Activated CD4-positive, CD25-positive, alpha-beta regulatory T cell treated with anti-CD3 and anti-CD28 coated beads, Interleukin-2, amount 50 U/mL, for 72 hours (primary cell): Measurements from ENCODE around the gene KRTAP10-8.
"Not testable (repeated sequence)": the region's sequence is repeated elsewhere in the genome, so short reads cannot be mapped to it uniquely, and the experiment has no call there.

Source experiments
- DNase-seq: peaks from one replicate; pipeline ENCODE4 v3.0.0; 2021

Gene KRTAP10-8

DNA sequence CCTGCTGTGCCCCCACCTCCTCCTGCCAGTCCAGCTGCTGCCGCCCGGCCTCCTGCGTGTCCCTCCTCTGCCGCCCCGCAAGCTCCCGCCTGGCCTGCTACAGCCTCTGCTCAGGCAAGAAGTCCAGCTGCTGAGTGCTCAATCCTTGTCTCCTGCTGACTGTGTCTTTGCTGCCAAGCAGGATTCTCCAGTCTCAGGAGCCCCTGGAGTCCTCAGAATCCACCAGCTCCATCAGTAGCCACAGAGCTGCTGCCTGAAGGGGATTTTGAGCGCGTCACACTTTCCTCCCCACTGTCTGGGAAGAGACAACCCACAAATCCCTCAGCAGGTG is 35.3 kb downstream of the KRTAP10-8 start:
- no peak for DNase-seq

DNA sequence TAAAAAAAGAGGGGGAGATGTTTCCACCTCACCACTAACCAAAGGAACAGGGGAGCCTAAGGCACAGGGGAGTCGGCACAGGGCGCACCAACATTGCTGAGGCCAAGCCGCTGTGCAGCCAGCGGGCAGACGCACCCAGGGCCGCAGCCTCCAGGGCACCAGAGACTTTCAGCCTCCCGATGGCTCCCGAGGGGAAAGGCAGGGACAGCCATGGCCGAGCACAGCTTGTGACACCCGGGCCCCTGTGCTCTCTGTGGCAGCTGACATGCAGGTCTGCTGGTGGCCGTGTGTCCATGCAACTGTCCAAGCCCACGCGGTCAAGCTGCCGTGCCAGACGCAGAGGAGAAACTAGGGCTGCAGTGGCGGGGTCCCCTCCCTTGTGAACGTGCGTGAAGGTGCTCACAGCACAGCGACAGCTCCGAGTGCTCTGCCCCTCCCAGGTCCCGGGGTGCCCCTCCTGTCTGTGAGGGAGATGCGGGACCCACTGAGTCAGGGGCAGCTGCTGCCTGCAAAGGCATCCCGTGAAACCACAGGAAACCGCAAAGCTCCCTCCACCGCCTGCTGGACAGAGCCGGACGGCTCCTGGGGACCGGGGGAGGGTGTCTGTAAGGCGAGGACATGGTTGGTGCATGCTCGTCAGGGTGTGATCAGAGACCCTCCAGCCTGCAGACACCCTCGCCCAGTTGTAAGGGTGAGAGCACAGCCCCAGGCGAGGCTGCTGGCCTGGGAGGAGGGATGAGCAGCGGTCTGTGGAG is 36.9 kb downstream of the KRTAP10-8 start:
- DNase-seq = no peak

DNA sequence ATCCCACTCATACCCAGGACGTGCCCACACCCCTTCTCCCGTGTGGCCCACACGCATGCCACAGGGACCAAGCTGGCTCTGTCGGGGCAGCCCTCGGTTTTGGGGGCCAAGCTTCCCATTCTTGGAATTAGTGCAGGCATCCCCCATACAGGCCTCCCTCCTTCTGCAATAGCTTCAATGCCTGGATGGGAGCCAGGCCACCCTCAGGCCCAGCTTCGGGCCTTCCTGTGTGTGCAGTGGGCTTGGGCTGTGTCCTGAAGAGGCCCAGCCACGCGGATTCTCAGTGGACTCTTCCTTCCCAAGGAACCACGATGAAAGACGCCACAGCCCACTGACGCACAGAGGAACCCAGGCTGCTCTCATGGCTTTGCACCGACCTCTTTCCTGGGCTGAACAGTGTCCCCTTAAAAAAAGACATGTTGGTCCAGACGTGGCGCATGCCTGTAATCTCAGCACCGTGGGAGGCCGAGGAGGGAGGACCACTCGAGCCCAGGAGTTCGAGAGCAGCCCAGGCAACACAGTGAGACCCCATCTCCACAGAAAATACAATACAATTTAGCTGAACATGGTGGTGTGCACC is 37.7 kb downstream of the KRTAP10-8 start:
- DNase-seq = no peak

DNA sequence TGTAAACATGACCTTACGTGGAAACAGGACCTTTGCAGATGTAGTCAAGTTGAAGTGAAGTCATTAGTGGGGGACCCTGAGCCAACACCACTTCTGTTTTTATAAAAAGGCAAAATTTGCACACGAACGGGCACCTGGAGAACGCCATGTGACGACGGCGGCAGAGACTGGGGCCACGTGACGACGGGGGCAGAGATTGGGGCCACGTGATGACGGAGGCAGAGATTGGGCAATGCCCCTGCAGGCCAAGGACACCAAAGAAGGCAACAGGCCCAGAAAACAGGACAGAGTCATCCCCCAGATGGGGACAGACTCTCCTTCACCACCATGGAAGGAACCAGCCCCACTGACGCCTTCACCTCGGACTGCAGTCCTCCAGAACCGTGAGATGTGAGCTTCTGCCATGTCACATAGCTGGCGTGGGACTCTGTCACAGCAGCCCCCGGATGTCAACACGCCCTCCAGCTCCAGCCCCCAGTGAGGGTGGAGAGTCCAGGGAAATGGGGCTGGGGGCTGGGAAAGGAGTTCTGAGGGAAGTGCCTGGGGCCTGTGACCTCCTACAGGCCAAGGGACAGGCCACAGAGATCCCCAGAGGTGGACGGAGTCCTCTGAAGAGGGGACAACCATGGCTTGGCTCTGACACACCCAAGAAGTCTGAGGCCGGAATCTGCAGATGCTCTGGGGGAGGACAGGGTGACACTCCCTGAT is 38.5 kb downstream of the KRTAP10-8 start:
- DNase-seq = no peak

DNA sequence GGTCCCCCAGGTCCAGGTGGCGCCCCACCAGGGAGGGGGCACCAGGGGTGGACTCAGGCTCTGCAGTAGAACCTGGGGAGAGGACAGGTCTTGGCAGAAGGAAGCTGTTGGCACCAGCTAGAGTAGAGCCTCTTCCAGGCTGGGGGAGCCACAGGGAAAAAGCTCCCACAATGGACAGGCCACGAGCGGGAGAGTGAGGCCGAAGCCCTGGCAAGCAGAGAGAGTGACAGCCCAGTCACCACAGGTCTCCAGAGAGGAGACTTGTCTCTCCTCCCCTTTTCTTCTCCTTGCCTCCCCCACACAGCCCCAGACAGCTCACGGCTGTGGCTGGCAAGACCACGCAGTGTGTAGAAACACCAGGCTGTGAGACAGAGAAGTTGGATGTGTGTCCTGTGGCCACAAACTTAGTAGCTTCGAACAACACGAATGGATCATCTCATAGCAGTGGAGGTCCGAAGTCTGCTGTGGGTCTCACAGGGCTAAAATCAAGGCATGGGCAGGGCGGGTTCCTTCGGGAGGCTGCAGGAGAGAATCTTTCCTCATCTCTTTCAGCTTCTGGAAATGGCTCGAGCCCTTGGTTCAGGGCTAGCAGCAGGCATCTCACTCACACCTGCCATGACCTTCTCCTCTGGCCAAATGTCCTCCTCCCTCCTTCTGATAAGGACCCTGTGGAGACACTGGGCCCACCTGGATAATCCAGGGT is 39.2 kb downstream of the KRTAP10-8 start:
- DNase-seq = no peak

DNA sequence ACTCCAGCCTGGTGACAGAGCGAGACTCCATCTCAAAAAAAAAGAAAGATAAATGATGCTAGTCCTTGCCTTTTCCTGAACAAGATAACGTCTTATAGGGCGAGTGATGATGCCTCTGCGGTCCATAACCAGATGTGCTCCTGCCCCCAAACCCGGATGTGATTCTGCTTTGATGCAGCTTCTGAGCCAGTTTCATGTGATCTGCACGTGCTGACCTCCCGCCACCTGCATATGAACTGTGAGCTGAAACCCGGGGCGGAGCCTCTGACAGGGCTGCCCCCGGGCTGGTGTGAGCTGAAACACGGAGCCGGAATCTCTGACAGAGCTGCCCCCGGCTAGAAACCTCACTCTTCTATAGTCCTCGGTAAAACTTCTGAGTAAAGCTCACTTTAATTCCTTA is 41.2 kb downstream of the KRTAP10-8 start:
- DNase-seq = no peak

DNA sequence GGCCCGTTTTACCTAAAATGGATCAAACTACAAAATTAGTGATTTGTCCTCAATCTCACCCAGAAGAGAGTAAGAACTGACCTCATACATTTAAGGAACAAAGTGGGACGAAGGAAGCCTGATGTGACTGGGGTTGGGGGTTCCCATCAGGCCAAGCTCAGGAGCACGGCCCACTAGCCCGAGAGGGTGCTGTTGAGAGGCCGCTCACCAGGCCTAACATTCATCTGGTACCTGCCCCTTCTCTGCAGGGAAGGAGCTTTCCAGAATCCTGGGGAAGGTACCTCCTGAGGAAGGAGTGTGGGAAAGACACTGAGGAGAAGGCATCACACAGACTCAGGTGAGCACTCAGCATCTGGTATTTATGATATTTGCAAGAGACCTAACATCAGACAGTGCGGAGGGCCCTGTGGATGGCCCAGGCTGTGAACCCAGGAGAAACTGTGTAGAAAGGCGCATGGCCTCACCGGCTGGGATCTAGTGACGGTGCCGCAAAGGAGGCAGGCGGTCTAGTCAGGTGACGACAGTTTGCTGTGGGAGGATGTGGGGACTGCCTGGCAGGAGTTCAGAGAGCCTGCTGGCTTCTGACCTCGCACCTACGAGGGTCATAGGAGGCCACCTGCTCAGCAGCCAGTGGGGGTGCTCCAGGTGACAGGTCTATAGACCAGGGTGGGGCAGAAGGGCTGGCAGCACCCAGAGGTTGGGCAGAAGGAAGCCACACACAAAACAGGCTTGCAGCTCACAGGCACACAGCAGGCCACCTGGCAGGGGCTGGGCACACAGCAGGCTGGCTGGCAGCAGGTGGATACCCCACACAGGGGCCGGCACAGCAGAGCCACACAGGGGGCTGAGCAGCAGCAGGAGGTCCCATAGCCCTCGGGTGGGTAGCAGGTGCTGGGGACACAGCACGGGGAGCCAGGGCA is 42.0 kb downstream of the KRTAP10-8 start:
- DNase-seq = no peak

DNA sequence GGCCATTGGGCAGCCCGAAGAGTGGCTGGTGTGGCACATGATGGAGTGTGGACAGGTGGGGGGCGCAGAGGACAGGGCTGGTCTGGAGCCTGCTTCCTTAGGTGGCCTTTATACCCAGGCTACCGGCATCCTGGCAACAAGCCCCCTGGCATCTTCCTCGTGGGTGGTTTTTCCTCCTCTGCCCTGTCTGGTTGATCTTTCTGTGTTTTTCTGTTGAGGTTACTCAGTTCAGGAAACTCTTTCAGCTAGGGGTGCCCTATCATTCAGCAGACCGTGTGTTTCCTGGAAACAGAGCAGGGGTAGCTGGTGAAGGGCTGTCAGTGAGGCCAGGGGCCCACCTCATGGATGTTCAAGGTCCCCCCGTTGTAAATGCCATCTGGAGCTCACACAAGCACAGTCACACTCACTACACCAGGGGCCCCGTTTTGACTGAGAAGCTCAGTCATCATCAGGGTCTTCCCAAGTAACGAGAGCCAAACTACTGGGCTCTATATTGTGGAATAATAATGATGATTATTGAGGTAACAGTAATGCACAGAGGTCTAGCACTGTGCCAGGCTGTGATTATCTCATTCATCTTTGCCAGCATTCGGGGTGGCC is 42.8 kb downstream of the KRTAP10-8 start, which contains the start of gene KRTAP12-4:
KRTAP12-4 (minus strand) TSS at position 84 of the 600 bp plus-strand sequence; CDS start at position 39, 45 bp downstream.
- DNase-seq = no peak

DNA sequence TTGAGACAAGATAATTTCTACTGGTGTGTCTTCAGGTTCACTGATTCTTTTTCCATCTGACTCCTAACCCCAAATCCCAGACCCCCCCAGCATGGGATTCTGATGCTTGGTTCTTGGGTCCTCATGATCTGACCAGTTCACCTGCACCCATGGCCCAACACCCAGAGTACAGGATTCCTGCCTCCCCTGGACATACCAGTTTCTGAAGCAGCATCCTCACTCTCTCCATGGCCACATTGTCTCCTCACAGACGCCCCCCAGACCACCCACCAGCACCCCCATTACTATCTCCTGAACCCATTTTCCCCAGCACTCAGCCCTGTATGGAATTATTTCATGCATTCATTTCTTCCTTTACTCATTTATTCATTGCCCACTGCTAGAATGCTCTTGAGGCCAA is 45.0 kb downstream of the KRTAP10-8 start:
- no peak for DNase-seq

DNA sequence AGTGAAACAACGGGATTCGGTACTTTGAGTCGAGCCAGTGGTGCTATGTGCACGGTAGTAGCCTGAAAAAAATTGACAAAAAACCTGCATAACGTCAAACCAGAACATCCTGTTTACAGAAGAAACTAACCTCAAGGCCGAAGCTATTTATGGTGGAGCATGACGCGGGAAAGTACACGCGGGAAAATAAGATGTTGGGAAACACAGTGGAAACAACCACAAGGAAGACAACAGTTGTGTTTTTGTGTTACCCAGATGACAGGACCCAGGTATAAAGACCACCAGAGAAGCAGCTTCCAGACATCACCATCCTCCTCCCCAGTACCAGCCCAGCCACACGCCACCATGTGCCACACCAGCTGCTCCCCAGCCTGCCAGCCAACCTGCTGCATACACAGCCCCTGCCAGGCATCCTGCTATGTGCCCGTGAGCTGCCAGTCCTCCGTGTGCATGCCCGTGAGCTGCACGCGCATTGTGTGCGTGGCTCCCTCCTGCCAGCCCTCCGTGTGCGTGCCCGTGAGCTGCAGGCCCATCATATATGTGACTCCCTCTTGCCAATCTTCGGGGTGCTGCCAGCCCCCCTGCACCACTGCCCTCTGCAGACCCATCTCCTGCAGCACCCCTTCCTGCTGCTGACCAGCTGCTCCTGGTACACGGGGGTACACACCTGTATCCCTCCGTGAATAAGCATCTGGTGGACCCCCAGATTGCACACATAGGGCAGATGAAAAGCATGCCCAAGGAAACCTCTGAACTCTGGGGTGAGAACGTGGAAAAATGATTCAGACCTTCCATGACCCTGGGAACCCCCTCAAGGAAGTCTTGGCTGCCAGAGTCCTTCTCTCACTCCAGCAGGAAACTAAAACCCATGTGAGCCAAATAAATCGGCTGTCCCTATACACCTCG is 46.0 kb downstream of the KRTAP10-8 start, which contains the start of gene KRTAP12-3:
KRTAP12-3 (plus strand) TSS at position 298 of the 906 bp plus-strand sequence; CDS start at position 346, 48 bp downstream.
- no peak for DNase-seq

DNA sequence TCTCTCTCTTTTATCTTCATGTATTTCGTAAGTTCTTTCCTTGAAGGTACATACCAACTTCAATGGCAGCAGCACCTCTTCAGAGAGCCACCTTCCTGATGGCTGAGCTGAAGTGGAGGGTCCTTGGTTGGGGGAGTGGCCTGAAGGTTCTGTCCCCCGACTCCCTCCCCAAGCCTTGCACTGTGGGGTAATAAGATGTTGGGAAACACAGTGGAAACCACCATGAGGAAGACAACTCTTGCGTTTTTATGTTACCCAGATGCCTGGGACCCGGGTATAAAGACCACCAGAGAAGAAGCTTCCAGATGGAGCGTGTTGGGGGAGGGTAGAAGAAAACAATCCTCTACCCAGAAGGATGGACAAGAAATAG is 46.6 kb downstream of the KRTAP10-8 start:
- no peak for DNase-seq

DNA sequence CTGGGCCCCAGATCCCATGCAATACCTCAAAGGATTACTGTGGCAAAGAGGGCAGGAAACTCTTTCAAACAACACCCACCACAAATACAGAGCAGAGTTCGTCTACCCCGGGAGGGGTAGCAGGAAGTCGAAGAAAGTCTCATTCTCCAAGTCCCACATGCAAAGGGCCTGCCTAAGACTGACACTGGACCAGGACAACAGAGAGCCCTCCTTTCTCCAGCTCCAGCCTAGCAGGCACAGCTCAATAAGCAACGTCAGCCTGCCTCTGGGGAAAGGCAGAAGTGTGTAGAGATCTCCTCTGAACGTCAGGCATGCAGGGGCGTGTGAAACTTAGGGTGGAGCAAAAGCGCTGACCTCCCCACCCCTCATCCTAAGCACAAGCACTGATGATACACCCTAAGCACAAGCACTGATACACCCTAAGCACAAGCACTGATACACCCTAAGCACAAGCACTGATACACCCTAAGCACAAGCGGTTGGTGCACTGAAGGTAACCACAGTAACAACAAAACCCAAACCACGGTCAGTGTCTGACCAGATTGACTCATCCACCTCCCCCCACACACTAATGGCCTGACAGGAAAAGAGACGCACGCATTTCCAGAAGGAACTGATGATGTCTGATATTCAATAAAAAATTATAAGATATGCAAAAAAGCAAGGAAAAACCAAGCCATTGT is 47.2 kb downstream of the KRTAP10-8 start:
- DNase-seq = no peak

DNA sequence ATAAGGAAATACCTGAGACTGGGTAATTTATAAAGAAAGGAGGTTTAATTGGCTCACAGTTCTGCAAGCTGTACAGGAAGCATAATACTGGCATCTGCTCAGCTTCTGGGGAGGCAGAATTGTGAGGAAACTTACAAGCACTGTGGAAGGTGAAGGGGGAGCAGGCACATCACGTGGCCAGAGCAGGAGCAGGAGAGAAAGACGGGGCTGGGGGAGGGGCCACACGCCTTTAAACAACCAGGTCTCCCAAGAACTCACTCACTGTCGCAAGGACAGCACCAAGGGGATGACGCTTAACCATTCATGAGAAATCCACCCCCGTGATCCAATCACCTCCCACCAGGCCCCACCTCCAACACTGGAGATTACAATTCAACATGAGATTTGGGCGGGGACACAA is 49.7 kb downstream of the KRTAP10-8 start:
- DNase-seq = not testable (repeated sequence)
